ENCODE measurements around the gene RAET1E. TPM values are rescaled to one million over a fixed set of nuclear protein-coding genes. Genes with fewer than 3 reads are reported as not detected.
"Not testable (repeated sequence)": the region's sequence is repeated elsewhere in the genome, so short reads cannot be mapped to it uniquely, and the experiment has no call there.

RAET1E gene
- not detected for total RNA-seq

GRCh38 chr6:149897855-149898744 is at the start of gene RAET1E:
Gene RAET1E, minus strand, starts transcription at chr6:149898113. Its CDS starts 7,212 bp downstream, at chr6:149890901.
- Mint-ChIP-seq H3K4me1 (ENCODE audit: low read depth) (peaks cover 15% of the 10 kb centered on the region), H3K36me3 (ENCODE audit: insufficient read depth) (no peaks in the 10 kb centered on the region), H3K4me3 (peak within 1 kb of the TSS; percentile 51), H3K27me3 (ENCODE audit: low read depth) (peaks cover 11% of the 10 kb centered on the region), H3K9me3 (no peaks in the 10 kb centered on the region)
- ATAC-seq: no peak
- no peak for DNase-seq

GRCh38 chr6:149947533-149947932 is 49.6 kb upstream of the RAET1E start:
- H3K27me3 Mint-ChIP-seq (ENCODE audit: low read depth): peaks cover 43% of the 10 kb centered on the region
- H3K4me1 Mint-ChIP-seq (ENCODE audit: low read depth); H3K9me3 Mint-ChIP-seq; H3K36me3 Mint-ChIP-seq (ENCODE audit: insufficient read depth); DNase-seq; ATAC-seq; H3K4me3 Mint-ChIP-seq: not testable (repeated sequence)

DNA sequence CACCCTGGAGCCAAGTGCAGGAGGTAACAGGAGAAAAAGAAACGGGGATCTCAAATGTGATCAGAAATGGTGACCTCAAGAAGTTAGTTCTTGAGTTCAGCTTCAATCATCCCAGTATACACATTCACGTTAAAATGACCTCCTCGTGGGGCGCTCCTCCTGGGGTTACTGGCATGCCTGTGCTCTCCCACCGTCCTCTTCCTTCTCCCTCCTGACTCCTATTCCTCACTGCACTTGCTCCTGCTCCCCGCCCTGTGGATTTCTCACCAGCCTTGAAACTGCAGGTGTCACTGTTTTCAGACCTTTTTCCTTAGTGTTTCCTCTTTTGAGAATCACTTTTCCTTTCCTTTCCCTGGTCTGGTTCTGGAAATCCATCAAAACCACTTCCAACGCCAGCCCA is 48.7 kb upstream of the RAET1E start:
- not testable (repeated sequence) for H3K4me3 Mint-ChIP-seq; H3K9me3 Mint-ChIP-seq; H3K4me1 Mint-ChIP-seq (ENCODE audit: low read depth); DNase-seq; H3K36me3 Mint-ChIP-seq (ENCODE audit: insufficient read depth); ATAC-seq
- peaks cover 37% of the 10 kb centered on the region for H3K27me3 Mint-ChIP-seq (ENCODE audit: low read depth)

DNA sequence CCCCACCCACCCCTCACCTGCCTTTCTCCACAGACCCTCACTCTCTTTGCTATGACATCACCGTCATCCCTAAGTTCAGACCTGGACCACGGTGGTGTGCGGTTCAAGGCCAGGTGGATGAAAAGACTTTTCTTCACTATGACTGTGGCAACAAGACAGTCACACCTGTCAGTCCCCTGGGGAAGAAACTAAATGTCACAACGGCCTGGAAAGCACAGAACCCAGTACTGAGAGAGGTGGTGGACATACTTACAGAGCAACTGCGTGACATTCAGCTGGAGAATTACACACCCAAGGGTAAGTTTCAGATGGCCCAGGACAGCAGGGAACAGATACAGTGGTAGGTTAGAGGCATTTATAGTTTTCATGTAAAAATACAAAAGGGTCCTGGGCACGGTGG is 47.4 kb upstream of the RAET1E start:
- H3K9me3 Mint-ChIP-seq; H3K36me3 Mint-ChIP-seq (ENCODE audit: insufficient read depth); H3K4me3 Mint-ChIP-seq; ATAC-seq; DNase-seq: not testable (repeated sequence)
- H3K4me1 Mint-ChIP-seq (ENCODE audit: low read depth): peaks cover 12% of the 10 kb centered on the region
- peaks cover 31% of the 10 kb centered on the region for H3K27me3 Mint-ChIP-seq (ENCODE audit: low read depth)

GRCh38 chr6:149943321-149943720 is 45.4 kb upstream of the RAET1E start:
- not testable (repeated sequence) for H3K36me3 Mint-ChIP-seq (ENCODE audit: insufficient read depth)
- peaks cover 36% of the 10 kb centered on the region for H3K27me3 Mint-ChIP-seq (ENCODE audit: low read depth)
- H3K4me3 Mint-ChIP-seq: peak overlapping the region; percentile 87

DNA sequence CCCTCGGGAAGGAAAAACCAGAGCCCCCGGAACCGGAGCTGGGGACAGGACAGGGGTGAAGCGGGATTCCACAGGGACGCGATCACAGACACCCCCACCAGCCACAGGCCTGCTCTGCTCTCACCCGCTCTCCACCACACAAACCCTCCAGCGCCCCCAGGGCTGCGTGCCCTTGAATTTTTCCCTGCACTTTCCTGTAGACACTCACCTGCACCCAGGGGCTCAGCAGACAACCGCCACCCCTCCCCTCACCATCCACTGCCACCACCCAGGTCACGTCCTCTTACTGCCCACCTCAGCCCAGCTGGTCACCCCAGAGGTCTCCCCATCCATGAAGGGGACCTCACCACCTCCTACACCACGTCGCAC is 44.5 kb upstream of the RAET1E start:
- Mint-ChIP-seq H3K27me3 (ENCODE audit: low read depth) (peaks cover 39% of the 10 kb centered on the region), H3K36me3 (ENCODE audit: insufficient read depth) (peaks cover 2% of the 10 kb centered on the region), H3K4me3 (peak overlapping the region; percentile 87), H3K9me3 (no peaks in the 10 kb centered on the region), H3K4me1 (ENCODE audit: low read depth) (peaks cover 27% of the 10 kb centered on the region)
- DNase-seq: no peak
- ATAC-seq: no peak

More at GRCh38 chr6:149943321-149943720, 45.4 kb upstream of the RAET1E start:
- not testable (repeated sequence) for H3K9me3 Mint-ChIP-seq, DNase-seq, ATAC-seq
- peaks cover 22% of the 10 kb centered on the region for H3K4me1 Mint-ChIP-seq (ENCODE audit: low read depth)

GRCh38 chr6:149941583-149942460 is 43.9 kb upstream of the RAET1E start, which contains the start of gene ULBP2:
Gene ULBP2, plus strand, starts transcription at chr6:149942014. Its CDS starts 59 bp downstream, at chr6:149942073.
- Mint-ChIP-seq H3K27me3 (ENCODE audit: low read depth) (peaks cover 45% of the 10 kb centered on the region), H3K4me1 (ENCODE audit: low read depth) (peaks cover 27% of the 10 kb centered on the region), H3K9me3 (no peaks in the 10 kb centered on the region), H3K36me3 (ENCODE audit: insufficient read depth) (peaks cover 2% of the 10 kb centered on the region), H3K4me3 (peak within 1 kb of the TSS; percentile 87)
- peak; percentile 92 for DNase-seq
- ATAC-seq: peak; percentile 91

DNA sequence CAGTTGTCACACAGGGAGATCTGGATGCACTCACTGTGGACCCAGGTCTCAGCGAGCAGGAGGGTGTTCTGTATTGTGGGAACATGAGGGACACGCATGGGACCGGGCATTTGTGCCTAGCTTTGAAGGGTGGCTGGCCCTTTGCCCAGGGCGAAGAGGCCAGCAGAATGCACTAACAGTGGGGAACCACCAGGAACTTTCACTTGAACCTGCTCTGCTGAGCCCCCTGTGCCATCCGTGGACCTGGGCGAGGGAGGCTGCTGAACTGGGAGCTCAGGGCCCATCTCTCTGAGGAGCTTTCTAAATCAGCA is 42.7 kb upstream of the RAET1E start:
- H3K27me3 Mint-ChIP-seq (ENCODE audit: low read depth): peaks cover 57% of the 10 kb centered on the region
- peaks cover 27% of the 10 kb centered on the region for H3K4me1 Mint-ChIP-seq (ENCODE audit: low read depth)
- DNase-seq (no peak), ATAC-seq (no peak)
- peak overlapping the region; percentile 40 for H3K4me3 Mint-ChIP-seq
- peaks cover 2% of the 10 kb centered on the region for H3K36me3 Mint-ChIP-seq (ENCODE audit: insufficient read depth)
- no peaks in the 10 kb centered on the region for H3K9me3 Mint-ChIP-seq

GRCh38 chr6:149939909-149940671 is 42.2 kb upstream of the RAET1E start:
- ATAC-seq: no peak
- H3K36me3 Mint-ChIP-seq (ENCODE audit: insufficient read depth): no peaks in the 10 kb centered on the region

DNA sequence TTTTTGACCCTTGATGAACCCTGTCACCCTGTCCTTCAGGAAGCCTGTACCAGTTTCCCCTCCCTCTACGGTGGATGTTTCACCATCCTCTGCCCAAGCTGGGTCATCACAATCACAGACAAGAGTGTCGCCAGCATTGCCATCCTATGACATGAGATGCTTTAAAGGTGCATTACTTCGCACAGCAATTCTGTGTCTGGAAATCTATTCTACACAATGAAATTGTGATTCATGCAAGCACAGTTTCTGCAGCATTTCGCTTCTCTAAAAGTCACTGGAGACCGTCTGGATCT is 41.4 kb upstream of the RAET1E start:
- Mint-ChIP-seq H3K36me3 (ENCODE audit: insufficient read depth) (no peaks in the 10 kb centered on the region), H3K9me3 (no peaks in the 10 kb centered on the region), H3K4me3 (peak overlapping the region; percentile 73), H3K4me1 (ENCODE audit: low read depth) (peaks cover 29% of the 10 kb centered on the region), H3K27me3 (ENCODE audit: low read depth) (peaks cover 68% of the 10 kb centered on the region)
- no peak for ATAC-seq
- no peak for DNase-seq

More at GRCh38 chr6:149939909-149940671, 42.2 kb upstream of the RAET1E start:
- DNase-seq: no peak
- Mint-ChIP-seq H3K9me3 (no peaks in the 10 kb centered on the region), H3K4me3 (peak overlapping the region; percentile 40), H3K4me1 (ENCODE audit: low read depth) (peaks cover 27% of the 10 kb centered on the region), H3K27me3 (ENCODE audit: low read depth) (peaks cover 61% of the 10 kb centered on the region)

DNA sequence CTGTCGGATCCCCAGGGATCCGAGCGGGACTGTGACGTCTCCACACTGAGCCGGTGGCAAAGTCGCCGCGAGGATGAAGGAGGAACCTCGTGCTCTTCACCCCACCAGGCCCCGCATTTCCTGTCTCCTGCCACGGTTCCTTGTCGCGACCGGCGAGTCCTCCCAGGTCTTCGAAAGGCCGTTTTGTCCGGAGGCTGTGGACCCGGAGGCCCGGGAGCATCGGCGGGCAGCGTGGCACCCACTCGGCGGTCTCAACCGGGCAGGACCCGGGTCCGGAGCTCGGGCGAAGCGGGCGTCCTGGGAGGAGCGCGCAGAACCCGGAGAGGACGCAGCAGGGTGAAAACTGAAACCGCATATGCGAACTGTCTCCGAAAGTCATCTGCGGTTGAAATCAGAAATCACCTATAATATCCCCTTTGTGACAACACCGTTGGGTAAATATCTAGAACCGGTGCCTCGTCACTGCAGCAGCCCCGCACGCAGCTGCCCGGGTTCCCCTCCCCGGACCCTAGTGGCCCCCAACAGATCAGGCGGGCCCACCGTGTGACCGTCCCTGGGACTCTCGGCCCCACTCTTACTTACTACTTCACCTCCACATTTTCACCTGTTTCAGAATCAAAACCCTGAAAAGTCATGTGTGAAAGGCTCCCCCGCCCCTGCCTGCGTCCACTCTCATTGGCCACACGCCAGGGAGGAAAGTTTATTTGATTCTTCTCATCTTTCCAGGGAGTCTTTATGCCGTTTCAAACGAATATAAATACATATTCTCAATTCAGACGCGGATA is 40.9 kb upstream of the RAET1E start:
- ATAC-seq (peak; percentile 40 to 52), DNase-seq (no peak)
- Mint-ChIP-seq H3K9me3 (no peaks in the 10 kb centered on the region), H3K4me3 (peak overlapping the region; percentile 73), H3K4me1 (ENCODE audit: low read depth) (peaks cover 30% of the 10 kb centered on the region), H3K36me3 (ENCODE audit: insufficient read depth) (no peaks in the 10 kb centered on the region), H3K27me3 (ENCODE audit: low read depth) (peaks cover 73% of the 10 kb centered on the region)

- not testable (repeated sequence) for H3K36me3 Mint-ChIP-seq (ENCODE audit: insufficient read depth); H3K9me3 Mint-ChIP-seq; DNase-seq; ATAC-seq
- H3K4me1 Mint-ChIP-seq (ENCODE audit: low read depth): peaks cover 30% of the 10 kb centered on the region
- peaks cover 75% of the 10 kb centered on the region for H3K27me3 Mint-ChIP-seq (ENCODE audit: low read depth)
- peak overlapping the region; percentile 73 for H3K4me3 Mint-ChIP-seq
These were observed 40.2 kb upstream of the RAET1E start for GRCh38 chr6:149938013-149938570.

DNA sequence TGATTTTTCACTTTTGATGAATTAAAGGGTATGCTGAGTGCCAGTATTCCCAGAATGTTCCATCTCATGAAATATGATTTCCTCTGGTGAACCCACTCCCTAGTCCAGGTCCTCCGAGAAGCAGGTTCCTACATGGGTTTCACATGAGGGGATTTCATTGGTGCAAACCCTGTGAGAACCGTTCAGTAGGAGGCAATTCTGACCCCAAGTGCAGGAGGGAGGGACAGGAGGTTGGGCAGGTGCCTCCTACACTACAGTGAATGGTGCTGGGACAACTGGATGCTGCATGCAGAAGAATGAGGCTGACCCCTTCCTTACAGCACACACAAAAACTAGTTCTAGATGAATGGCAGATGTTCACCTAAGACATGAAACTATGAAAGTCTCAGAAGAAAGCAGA is 38.8 kb upstream of the RAET1E start:
- ATAC-seq (no peak), DNase-seq (no peak)
- Mint-ChIP-seq H3K27me3 (ENCODE audit: low read depth) (peaks cover 81% of the 10 kb centered on the region), H3K9me3 (no peaks in the 10 kb centered on the region), H3K4me3 (no peak overlapping the region), H3K4me1 (ENCODE audit: low read depth) (peaks cover 24% of the 10 kb centered on the region), H3K36me3 (ENCODE audit: insufficient read depth) (no peaks in the 10 kb centered on the region)

Data from activated T-cell treated with anti-CD3 and anti-CD28 coated beads, Interleukin-2, amount 50 U/mL, for 4 hours (primary cell).